UCSD-AML1 (cell line): Measurements from ENCODE around the gene SACS.

ENCODE experiments used
- DNase-seq: peaks from one replicate; lab custom pipeline; 2025; ENCODE audit not compliant: unreplicated experiment; lab: John Stamatoyannopoulos, UW

SACS gene

GRCh38 chr13:23433171-23434153 is at the start of gene SACS:
Gene SACS, minus strand, starts transcription at chr13:23433702. Its CDS starts 22,463 bp downstream, at chr13:23411239.
- no peak for DNase-seq

- DNase-seq: no peak
These were observed 46.8 kb upstream of the SACS start for GRCh38 chr13:23480324-23480723.

GRCh38 chr13:23477101-23477500 is 43.6 kb upstream of the SACS start:
- DNase-seq: no peak

- DNase-seq: no peak
These were observed 39.7 kb upstream of the SACS start for GRCh38 chr13:23473221-23473620.

- no peak for DNase-seq
These were observed 38.7 kb upstream of the SACS start for GRCh38 chr13:23472189-23472588.

- DNase-seq: no peak
These were observed 37.5 kb upstream of the SACS start for GRCh38 chr13:23470790-23471614.

GRCh38 chr13:23469951-23470421 is 36.5 kb upstream of the SACS start:
- DNase-seq: no peak

GRCh38 chr13:23468811-23469210 is 35.3 kb upstream of the SACS start:
- DNase-seq: no peak

GRCh38 chr13:23467932-23468278 is 34.4 kb upstream of the SACS start:
- no peak for DNase-seq

GRCh38 chr13:23467048-23467931 is 33.8 kb upstream of the SACS start:
- no peak for DNase-seq

GRCh38 chr13:23466144-23467002 is 32.9 kb upstream of the SACS start:
- peak; percentile 73 for DNase-seq

- no peak for DNase-seq
These were observed 30.2 kb upstream of the SACS start for GRCh38 chr13:23463661-23464060.

- DNase-seq: no peak
These were observed 29.5 kb upstream of the SACS start for GRCh38 chr13:23462815-23463559.

- DNase-seq: no peak
These were observed 28.0 kb upstream of the SACS start for GRCh38 chr13:23461544-23461943.

- no peak for DNase-seq
These were observed 27.4 kb upstream of the SACS start for GRCh38 chr13:23460921-23461320.

- no peak for DNase-seq
These were observed 26.8 kb upstream of the SACS start for GRCh38 chr13:23460309-23460708.

- no peak for DNase-seq
These were observed 25.5 kb upstream of the SACS start for GRCh38 chr13:23458989-23459388.

GRCh38 chr13:23456437-23457210 is 23.1 kb upstream of the SACS start:
- no peak for DNase-seq
